ENCODE results near the gene AOC1. TPM values are rescaled to one million over a fixed set of nuclear protein-coding genes. Genes with fewer than 3 reads are reported as not detected.

The AOC1 gene
- total and polyA plus RNA-seq, 4 donors = 0.01 to 0.08 TPM; not detected in 2

- TF ChIP-seq, protein P1, sequence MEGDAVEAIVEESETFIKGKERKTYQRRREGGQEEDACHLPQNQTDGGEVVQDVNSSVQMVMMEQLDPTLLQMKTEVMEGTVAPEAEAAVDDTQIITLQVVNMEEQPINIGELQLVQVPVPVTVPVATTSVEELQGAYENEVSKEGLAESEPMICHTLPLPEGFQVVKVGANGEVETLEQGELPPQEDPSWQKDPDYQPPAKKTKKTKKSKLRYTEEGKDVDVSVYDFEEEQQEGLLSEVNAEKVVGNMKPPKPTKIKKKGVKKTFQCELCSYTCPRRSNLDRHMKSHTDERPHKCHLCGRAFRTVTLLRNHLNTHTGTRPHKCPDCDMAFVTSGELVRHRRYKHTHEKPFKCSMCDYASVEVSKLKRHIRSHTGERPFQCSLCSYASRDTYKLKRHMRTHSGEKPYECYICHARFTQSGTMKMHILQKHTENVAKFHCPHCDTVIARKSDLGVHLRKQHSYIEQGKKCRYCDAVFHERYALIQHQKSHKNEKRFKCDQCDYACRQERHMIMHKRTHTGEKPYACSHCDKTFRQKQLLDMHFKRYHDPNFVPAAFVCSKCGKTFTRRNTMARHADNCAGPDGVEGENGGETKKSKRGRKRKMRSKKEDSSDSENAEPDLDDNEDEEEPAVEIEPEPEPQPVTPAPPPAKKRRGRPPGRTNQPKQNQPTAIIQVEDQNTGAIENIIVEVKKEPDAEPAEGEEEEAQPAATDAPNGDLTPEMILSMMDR (IDR thresholded peaks at IDR 0.05; ENCODE audit: low read depth, low read length, missing input control) = no peak
Observed at GRCh38 chr7:150842716-150843115, 9.6 kb upstream of the AOC1 start (continued).

DNA sequence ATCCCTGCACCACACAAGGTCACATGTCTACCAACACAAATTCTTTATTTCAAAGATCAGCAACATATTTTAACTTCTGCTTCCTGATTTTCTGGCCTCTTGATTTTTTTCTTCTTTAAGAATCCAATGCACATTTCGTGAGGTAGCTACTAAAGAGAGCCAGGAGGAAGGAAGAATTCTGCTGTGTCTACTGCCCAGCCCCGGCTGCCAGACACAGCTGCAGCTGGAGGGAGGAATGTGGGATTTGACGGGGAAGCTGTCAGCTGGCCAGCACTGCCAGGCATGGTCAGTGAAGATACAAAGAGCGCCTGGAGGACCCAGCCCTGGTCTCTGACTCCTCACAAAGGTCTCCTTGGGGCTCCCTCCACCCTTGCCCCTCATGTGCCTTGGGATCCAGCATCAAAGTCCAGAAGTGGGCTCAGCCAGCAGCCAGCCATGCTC lies 6.9 kb upstream of the AOC1 start:
- H3K36me3 ChIP-seq (ENCODE audit: control insufficient read depth in 4 of 4, insufficient read depth in 3 of 4, low read depth in 1 of 4, low read length in 3 of 4) = no peaks in the 10 kb centered on the region
- TF ChIP-seq JUND (IDR thresholded peaks at IDR 0.05) = no peak
- no peak for TF ChIP-seq HNF4G (IDR thresholded peaks at IDR 0.05)
- no peak for TF ChIP-seq FOXA1 (IDR thresholded peaks at IDR 0.05)
- TF ChIP-seq, protein P1 (IDR thresholded peaks at IDR 0.05; ENCODE audit: low read depth, low read length, missing input control) = no peak
- no peak for TF ChIP-seq TAF1 (conservative IDR thresholded peaks at IDR 0.05)
- no peak for TF ChIP-seq MAX (IDR thresholded peaks at IDR 0.05)
- TF ChIP-seq GABPA (IDR thresholded peaks at IDR 0.05 in 1 of 2, conservative IDR thresholded peaks at IDR 0.05 in 1 of 2) = no peak
- TF ChIP-seq YY1 (IDR thresholded peaks at IDR 0.05) = no peak
- no peak for TF ChIP-seq HNF4A (conservative IDR thresholded peaks at IDR 0.05)
- TF ChIP-seq, protein P2, sequence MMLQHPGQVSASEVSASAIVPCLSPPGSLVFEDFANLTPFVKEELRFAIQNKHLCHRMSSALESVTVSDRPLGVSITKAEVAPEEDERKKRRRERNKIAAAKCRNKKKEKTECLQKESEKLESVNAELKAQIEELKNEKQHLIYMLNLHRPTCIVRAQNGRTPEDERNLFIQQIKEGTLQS (IDR thresholded peaks at IDR 0.05) = no peak
- TF ChIP-seq EGR1 (IDR thresholded peaks at IDR 0.05; ENCODE audit: low read depth in 2 of 2) = no peak
- TF ChIP-seq FOXA2 (IDR thresholded peaks at IDR 0.05) = no peak
- no peak for TF ChIP-seq RAD21 (IDR thresholded peaks at IDR 0.05)
- TF ChIP-seq REST (IDR thresholded peaks at IDR 0.05) = no peak
- no peak for TF ChIP-seq NR2F2 (IDR thresholded peaks at IDR 0.05)
- 32% methylated on average over 4 of the region's 4 CpGs for WGBS
- no peak overlapping the region for H3K4me3 ChIP-seq (ENCODE audit: low read depth in 1 of 3, low read length in 3 of 3)
- no peak overlapping the region for H3K27ac ChIP-seq (ENCODE audit: low read depth in 1 of 2, low read length in 2 of 2)
- H3K4me1 ChIP-seq (ENCODE audit: control insufficient read depth in 4 of 4, insufficient read depth in 4 of 4, low read length in 3 of 4) = no peaks in the 10 kb centered on the region
- H3K27me3 ChIP-seq (ENCODE audit: control insufficient read depth in 4 of 4, insufficient read depth in 4 of 4, low read length in 3 of 4) = no peaks in the 10 kb centered on the region
- DNase-seq (ENCODE audit: low spot score) = peak; percentile 23
- no peak overlapping the region for H3K9ac ChIP-seq (ENCODE audit: low read depth in 1 of 2, low read length in 2 of 2)
- peaks cover 0 to 8% (median 0%) of the 10 kb centered on the region in 4 donors for H3K9me3 ChIP-seq (ENCODE audit: control insufficient read depth in 4 of 4, low read length in 3 of 4)

All from liver (tissue), 9 donors.